HG03097 (cell line): ENCODE results near the gene CRBN.
A peak's percentile ranks its signal among the peaks of the same experiment; 100 is the strongest.

Source experiments
- ATAC-seq: cut with Tn5 transposase; IDR thresholded peaks from one replicate; pipeline ENCODE4 v1.9.1; 2021; ENCODE audit not compliant: unreplicated experiment, low FRiP score

CRBN gene

DNA sequence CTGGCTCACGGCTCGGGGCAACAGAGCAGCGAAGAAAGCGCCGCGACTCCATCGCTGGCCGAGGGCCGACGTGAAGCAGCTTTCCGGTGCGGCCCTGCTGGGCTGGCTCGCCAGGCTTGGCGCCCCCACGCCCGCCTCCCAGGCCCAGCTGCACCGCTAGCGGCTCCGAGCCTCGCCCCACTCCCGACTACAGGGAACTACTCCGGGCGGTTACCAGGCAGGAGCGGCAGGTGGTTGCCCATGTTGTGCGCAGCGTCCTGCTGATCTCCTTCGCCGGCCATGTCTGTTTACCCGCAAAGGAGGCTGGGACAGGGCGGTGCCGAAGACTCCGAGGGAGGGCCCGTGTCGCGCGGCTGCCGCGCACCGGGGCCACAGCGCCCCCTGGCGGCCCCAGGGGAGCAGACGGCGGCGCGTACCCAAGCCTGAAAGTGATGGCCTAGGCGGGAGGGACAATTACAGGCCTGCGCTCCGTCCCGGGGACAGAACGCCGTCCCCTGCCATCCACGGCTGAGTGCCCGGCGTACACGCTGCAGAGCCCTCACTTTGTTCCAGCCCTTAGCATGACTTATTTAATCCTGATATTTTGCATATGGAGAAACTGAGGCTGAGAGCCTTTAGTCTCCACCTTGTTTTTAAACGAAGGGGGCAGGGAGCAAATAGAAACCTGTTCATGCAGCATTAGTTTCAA lies at the start of gene CRBN:
CRBN (minus strand) TSS at position 285 of the 688 bp plus-strand sequence; CDS start at position 281, 4 bp downstream.
- ATAC-seq = peak; percentile 99

DNA sequence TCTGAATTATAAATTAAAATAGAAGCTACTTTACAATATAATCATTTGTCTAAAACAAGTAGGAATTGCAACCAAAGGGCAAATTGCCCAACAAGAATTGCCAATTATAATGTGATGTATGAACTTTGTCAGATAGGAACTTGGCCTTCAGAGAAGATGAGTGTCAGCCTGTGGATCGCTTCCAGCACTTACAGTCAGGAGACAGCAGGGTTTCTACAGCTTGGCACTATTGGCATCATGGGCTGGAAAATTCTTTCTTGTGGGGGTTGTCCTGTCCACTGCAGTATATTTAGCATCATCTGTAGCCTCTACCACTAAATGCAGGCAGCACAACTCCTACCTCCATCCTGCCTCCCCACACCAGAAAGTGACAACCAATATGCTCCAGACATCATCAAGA lies 48.1 kb upstream of the CRBN start:
- no peak for ATAC-seq

DNA sequence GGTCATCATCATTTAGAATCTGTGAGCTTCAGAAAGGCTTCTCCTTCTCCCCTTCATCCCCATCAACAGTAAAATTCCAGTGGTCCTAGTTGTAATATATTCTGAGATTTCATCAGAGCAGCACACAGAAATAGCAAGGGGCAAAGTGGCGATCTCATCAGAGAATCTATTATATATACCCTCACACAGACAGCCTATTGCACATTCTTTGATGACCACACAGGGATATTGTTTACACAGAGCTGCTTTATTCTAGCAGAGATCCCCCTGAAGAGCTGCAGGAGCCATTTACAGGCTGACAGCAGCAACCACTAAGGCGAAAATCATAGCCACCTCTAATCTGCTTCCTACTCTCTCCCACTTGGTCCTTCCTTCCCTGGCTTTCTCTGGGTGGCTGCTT lies 42.0 kb upstream of the CRBN start:
- ATAC-seq = no peak

DNA sequence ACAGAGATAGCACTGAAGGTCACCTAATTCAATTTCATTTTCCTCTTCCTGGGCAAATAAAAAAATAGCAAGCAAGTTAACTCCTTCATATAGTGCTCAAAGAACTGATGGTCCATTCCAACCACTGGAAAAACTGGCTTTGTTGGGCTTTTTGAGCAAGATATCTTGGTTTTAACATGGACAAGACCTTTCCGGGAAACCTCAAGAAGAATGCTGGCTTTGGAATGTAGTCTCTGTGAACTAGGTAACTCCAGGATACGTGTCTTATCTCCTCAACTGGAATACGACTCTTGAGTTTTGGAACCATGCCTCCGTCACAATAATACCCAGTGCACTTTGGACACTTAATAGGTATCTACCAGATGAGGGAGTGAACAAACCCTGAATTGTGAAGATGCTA lies 36.9 kb upstream of the CRBN start:
- no peak for ATAC-seq

DNA sequence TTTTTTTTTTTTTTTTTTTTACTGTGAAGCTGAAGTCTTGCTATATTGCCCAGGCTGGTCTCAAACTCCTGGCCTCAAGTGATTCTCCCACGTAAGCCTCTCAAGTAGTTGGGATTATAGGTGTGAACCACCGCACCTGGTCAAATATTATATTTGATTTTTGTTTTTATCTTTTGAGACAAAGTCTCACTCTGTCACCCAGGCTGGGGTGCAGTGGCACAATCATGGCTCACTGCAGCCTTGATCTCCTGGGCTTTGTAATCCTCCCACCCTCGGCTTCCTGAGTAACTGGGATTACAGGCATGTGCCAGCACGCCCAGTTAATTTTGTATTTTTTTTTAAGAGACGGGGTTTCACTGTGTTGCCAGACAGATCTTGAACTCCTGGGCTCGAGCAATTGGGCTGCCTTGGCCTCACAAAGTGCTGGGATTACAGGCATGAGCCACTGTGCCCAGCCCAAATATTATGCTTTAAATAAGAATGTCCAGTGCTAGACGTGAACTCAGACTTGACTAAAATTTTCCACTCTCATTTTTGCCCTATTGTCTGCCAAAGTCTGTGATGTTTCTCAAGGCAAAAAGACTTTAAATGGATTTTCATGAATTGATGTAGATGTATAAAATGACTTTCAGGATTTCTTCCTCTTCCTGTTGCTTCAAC lies 33.4 kb upstream of the CRBN start:
- no peak for ATAC-seq

DNA sequence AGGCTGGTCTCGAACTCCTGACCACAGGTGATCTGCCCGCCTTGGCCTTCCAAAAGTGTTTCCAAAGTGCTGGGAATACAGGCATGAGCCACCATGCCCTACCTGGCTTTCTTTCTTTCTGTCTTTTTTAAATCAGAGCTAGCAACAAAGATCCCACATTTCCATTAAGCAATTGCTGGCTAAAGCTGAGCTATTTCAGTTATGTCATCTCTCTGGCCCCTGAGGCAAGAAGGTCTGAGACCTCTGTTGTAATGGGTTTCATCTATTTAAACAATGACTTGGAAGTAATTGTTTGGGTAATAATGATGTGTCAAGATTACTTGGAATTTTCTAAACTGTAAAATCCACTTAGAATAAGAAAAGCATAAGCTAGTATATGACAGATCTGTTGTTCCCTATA lies 30.2 kb upstream of the CRBN start:
- no peak for ATAC-seq

DNA sequence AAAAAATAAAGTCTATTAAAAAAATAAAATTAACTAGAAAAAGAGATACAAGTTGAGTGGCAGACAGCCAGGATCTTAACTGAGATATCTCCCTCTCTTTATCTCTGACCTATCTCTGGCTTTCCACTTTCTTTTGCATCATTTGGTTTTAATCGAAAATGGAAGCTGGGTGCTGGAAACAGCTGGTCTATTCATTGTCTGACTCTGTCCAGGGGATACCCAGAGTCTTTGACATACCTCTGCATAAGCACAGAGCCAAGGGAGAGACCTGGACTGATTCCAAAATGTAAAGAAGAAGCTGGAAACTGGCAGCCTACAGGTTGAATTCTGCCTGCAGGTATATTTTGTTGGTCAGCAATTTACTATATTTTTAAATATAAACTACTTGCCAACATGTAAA lies 29.6 kb upstream of the CRBN start:
- ATAC-seq = no peak

DNA sequence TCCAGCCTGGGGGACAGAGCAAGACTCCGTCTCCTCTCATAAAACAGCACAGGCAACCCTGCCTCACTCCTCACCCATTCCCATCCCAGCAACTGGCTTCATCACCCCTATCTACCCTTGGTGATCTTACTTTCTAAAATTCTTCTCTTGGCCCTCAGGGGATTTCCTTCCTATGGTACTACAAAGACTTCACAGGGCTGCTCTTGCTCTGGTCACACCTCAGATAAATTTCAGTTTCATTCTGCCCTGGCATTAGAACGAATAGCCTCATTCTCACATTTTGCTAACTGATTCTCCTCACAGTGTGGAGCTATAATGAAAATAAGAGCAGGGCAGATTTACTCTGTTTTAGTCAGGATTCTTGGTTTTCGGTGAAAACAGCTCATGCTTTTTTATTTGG lies 22.1 kb upstream of the CRBN start:
- ATAC-seq = peak; percentile 95

DNA sequence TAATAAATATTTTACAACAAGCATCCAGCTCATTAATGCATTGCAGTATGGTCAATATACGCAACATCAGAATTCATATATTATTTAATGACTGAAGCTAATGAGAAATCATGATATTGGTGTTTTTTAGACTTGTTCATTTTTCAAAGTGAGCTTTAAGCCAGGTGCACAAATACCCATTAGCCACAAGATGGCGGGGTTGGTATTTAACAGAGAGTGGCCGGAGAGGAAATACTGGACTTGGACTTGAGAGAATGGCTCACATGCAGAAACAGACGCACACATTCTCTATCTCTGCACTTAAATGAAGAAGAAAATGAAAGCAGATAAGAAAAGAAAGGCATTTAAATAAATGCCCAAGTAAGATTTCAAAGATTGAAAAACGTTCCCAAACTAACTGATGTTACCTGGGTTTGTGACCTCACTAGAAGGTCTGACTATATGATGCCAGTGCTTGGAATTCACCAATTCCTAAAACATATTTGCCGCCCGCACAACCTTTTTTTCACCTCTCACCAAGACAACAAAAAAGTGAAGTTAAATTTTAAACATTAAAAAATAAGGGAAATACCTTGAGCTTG lies 21.2 kb upstream of the CRBN start:
- ATAC-seq = peak; percentile 60

DNA sequence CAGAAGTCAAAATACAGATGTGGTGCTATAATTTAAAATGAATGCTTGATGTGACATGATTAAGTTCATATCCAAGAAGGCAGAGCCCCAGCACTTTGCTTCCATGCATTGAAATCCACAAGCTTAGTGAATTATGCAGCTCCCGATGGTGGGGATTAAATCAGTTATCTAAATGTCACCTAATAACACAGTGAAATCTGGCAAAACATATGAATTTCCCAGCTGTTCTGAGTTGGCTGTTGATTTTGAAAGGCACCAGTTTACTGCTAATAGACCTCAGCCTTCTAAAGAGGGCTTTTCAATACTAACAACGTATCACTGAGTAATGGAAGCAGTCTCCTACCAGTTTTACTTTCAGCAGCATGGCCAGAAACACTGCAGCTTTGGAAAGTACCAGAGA lies 19.8 kb upstream of the CRBN start:
- no peak for ATAC-seq

DNA sequence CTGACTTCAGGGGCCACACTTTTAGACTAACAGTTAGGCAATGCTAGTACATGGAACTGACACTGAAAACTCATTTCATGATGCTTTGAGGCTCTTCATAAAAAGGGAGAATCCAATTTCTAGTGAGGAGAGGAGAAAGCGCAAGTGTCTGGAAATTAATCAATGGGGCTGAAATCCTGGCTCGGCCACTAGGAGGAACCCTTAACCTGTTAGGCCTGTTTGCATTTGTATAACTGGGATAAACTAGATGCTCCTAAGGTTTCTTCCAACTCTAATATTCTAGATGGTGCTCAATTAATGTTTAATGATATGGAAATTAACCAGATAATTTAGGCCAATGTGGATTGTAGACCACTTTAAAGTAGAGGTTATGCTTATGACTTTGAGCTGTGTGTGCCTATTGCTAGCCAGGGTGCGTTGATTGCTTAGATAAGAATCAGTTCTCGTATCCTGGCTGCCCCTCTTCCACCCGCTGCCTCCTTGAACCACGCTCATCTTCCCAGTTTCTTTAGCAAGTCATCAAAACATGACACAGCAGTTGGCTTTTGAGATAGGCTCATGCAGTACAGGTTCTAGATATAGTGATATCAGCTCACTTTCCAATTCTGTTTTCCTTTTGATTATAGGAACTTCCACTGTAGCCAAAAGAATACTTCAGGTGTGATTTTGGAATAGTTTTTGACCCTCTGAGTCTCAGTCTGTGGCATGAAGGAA lies 16.8 kb upstream of the CRBN start:
- no peak for ATAC-seq

DNA sequence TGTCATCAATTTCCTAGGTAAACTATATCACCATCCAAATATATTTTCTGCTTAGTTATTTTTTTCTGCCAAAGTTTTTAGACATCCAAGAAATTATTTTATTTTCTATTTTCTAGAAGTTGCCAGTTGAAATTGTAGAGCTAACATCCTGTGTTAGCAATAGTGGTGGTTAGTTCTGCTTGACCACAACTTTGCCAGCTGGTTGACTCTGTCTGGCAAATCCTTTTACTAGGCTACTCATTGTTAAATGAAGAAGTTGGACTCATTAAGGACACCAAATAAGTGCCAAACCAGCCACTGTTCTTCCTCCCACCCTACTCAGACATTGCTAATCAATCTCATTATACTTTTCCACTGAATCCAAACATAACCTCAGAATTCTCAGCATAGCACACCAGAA lies 15.4 kb upstream of the CRBN start:
- ATAC-seq = no peak

DNA sequence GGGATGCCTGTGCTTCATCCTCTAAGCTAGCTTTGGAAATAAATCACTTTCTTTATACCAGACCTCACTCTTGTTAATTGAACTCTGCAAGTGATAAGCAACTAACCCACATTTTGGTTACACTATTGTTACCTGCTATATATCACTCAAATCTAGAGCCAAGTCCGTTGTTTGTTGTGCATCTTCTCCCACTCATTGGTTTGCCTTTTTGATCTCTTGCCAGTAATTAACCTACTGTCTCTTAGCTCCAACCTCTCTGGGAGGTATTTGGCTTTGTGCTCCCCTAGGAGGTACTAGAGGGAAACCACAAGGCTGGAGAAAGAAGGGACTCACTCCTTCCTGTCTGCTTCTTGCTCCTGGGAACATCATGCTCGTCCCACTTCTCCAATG lies 12.8 kb upstream of the CRBN start:
- no peak for ATAC-seq

DNA sequence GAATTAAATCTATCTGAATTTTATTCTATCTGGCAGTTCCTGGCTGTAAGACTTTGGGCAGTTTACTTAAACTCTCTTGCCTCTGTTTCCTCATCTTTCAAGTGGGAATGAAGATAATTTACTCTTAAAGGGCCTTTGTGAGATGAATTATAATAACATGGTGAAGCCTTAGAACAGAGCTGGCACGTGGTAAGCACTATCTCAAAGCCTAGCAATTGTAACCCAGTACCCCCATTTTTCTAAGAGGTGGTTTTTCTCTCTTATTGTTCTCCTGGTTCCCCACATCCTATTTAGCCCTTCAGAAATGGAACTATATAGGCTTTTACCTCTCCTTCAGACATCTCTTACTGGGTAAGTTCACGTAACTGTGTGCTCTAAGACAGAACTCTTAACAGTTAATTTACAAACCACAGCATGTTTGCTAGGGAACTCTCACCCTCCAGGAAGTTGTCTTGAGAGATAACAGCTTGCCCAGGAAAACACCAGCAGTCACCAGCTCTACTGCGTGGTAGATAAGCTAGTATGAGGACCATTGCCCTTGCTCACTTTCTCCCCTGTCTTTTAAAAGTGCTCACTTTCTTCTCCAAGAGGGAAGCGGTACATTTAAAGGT lies 12.3 kb upstream of the CRBN start:
- no peak for ATAC-seq

DNA sequence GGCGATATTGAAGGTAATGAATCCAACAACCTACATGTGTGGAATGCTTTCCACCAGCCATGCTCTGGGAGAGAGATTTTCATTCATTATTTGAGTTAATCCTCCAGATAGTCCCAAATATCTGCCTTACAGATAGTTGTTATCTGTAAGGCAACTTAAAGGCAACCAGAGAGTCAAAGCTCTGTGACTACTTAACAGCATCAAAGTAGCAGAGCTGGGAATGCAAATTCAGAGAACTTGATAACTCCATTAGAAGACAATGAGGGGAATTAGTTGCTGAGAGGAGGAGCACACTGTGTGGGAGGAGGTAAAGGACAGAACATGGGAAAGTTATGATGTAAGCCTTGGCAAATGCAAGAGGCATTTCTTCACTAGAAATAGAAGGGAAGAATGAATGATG lies 10.5 kb upstream of the CRBN start:
- no peak for ATAC-seq

DNA sequence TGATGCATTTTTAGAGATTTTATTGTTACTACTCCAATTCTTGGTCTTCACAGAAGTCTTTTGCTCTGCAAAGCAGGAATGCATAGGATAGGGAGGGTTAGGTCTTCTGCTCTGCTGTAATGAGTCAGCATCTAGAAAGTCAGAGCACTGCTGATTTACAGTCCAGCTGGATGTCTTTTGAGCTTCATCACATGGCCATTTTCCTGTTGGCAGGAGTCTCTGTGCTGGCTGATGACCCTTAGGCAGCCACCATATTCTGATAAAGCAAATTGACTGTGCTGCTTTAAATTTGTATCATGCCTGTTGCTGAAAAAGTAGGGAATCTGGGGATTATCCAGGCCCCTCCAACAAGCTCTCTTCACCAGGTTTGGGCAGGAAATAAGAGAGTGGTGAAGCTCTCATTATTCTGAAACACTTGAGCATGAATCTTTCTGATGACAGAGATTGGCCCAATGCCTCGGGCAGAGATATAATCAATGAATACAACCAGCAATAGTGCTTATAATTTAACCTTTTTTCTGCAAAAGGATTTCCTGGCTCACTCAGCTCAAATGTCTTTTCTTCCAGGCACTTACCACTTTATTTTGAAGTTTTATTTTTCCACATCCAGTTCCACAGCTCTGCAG lies 9.7 kb upstream of the CRBN start:
- no peak for ATAC-seq

DNA sequence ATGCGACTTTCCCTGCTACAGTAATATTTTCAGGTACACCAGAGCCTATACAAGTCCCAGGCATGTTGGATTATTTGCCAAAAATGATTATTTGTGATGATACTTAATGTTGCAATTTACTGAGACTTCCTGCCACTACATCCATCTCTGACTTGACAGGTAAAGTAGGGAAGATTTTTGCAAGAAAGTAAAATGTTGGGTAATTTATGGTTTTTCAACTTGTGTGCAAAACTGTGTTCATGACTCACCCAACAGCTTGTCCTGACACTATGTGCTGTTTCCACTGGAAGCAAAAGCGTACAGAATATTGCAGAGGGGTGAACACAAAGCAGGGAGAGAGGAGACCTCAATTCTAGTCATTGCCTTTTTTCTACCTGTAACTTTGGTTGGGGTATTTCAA lies 5.4 kb upstream of the CRBN start:
- ATAC-seq = no peak

DNA sequence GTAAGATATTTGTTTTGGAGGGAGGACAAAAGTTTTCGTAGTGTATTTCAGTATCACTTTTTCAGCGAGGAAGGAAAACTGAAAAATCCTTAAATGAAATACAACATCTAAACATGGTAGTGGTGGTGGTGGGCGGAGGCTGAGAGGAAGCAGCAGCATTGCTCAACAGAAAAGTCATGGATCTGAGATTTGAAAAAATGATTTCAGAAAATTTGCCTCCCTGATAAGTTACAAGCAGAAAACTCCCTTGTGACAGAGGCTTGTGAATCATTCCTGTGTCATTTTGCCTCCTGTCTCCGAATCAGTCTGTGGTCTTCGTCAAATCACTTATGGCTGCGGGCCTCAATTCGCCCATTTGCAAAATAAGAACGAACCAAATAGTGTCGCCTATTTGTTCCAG lies 965 bp upstream of the CRBN start:
- no peak for ATAC-seq

DNA sequence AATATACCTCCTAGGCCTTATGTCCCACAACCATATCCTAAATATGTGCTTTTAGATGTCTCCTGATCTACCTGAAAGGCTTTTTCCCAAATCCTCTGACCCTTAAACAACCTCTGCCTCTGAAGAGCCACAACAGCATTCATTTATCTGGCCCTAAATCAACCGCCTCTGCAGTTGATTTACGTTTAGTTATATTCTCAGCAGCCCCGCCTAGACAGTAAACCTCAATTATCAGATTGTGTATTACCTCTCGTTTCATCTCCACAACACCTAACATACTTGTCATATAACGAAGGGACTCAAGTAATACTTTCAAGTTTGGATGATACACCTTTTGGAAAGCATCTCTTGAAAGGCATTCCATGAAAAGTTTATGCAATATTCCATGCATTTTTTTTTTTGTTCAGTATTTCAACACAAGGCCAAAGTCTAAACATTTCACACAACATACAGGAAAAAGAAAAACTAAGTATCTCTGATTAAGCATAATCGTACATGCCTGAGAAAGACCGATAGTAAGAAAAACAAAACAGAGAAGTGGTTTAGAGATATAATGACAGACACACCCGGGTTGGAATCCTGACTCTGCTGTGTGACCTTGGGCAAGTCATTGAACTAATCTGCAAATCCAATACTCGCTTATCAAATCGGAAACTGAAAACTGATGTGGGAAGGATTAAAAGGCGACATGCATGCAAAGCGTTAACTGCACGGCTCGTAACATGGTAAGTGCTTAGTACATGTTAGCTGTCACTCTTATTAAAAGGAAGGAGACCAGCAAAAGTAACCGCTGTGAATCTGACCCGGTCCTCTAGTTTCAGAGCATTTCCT lies 778 bp downstream of the CRBN start:
- no peak for ATAC-seq
